Right lobe of liver (tissue), 6 donors: ENCODE measurements around the gene PLA2R1. TPM values are rescaled to one million over a fixed set of nuclear protein-coding genes. Genes with fewer than 3 reads are reported as not detected.

Experiments used
- ATAC-seq, 4 donors: fragments of 200-7000 bp; cut with Tn5 transposase; one replicate each; pipeline ENCODE4 v1.9.1; 2020; ENCODE audit warnings: mild to moderate bottlenecking in 4 of 4, moderate library complexity in 4 of 4
- DNase-seq, 3 donors: peaks; one replicate each; pipeline ENCODE4 v3.0.0-alpha.2; 2020
- H3K27ac ChIP-seq, 3 donors: fragments of 200-600 bp; one replicate each; pipeline ENCODE4 v1.8.0; 2022
- H3K27me3 ChIP-seq, 2 donors: fragments of 200-600 bp; one replicate each; pipeline ENCODE4 v1.8.0; 2022
- H3K36me3 ChIP-seq, 4 donors: fragments of 200-600 bp; sonication (generic) in 1 of 4; one replicate each; pipeline versions ENCODE4 v1.5.1 to v1.8.0; 2017 to 2022; ENCODE audit warnings: control low read depth in 1 of 4
- H3K4me1 ChIP-seq, 4 donors: fragments of 200-600 bp; sonication (generic) in 1 of 4; one replicate each; pipeline versions ENCODE4 v1.5.1 to v1.8.0; 2017 to 2022; ENCODE audit warnings: control low read depth in 1 of 4
- H3K4me3 ChIP-seq, 3 donors: fragments of 200-600 bp; one replicate each; pipeline ENCODE4 v1.8.0; 2022
- H3K9me3 ChIP-seq, 4 donors: fragments of 200-600 bp; sonication (generic) in 1 of 4; one replicate each; pipeline versions ENCODE4 v1.5.1 to v1.8.0; 2017 to 2022; ENCODE audit warnings: control low read depth in 1 of 4
- POLR2A ChIP-seq: fragments of 450-650 bp; IDR thresholded peaks from one replicate; pipeline ENCODE4 v1.6.1; 2017; ENCODE audit warnings: antibody characterized with exemption, mild to moderate bottlenecking
- WGBS: methylation state at CpG from one replicate; pipeline ENCODE4 v1.1.6; 2018; ENCODE audit warnings: low coverage, low lambda C conversion rate; ENCODE audit not compliant: insufficient coverage; ENCODE audit errors: missing lambda C conversion rate; 5-methylcytosine and 5-hydroxymethylcytosine counted together
- intact Hi-C, 2 donors: fragments of 100-400 bp; cut with DNase I; formaldehyde crosslinking; loops; one replicate each; pipeline versions ENCODE4 v1.11.2 to v1.14.1; 2022
- total RNA-seq, 6 experiments: library from RNA; depleted of rRNA in 2 of 6; stranded (reverse); fragments of >200 nt in 2 of 6; fragmentation: NEBNext Ultra II Directional in 3 of 6; extraction: Animal tissue kit (Norgen Biotek cat#: 25700) in 3 of 6; gene quantifications; one replicate each; pipeline versions ENCODE4 v1.1.0 to v1.2.4, GENCODE V29; 2016 to 2023
- TF ChIP-seq, protein P1 (sequence below), 4 donors: fragments of 200-600 bp in 3 of 4; fragments of 450-650 bp in 1 of 4; IDR thresholded peaks; one replicate each; pipeline versions ENCODE4 v1.5.1 to v1.8.0; 2016 to 2022; ENCODE audit warnings: antibody characterized with exemption in 4 of 4, mild to moderate bottlenecking in 2 of 4
- donor health status: DM: no; HTN: yes; CAD: no.
- donor health status: DM: no; HTN: no; CAD: no.
- donor health status: DM: no; HTN: no; CAD: no.
- donor health status: DM: no; HTN: yes; CAD: no.
- donor health status: DM: no; HTN: yes; CAD: no.

Gene PLA2R1
- total RNA-seq, 6 experiments from 2014 or later: 0.70 to 1.6 (median 0.97) TPM

DNA sequence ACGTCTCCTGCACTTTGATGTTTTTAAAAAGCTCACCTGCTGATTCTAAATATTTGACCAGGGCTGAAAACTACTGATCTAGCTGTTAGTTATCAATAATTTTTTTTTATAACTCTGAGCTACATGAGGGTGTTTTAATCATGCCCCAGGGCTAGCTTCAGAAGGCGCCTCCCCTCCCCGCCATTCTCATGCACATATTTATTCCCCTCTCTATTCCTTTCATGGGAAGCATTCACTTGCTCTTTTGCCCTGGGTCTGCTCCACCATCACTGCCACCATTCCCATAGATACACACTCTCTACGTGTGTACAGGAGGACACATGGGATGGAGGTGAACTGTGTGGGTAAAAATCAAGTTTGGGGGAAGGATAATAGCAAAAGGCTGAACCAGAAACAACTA is 101.0 kb downstream of the PLA2R1 start:
- ATAC-seq (no peak), DNase-seq (no peak)
- H3K9me3 ChIP-seq: no peaks in the 10 kb centered on the region
- no peaks in the 10 kb centered on the region for H3K27me3 ChIP-seq
- WGBS: 55% methylated on average over 4 of the region's 4 CpGs
- no peaks in the 10 kb centered on the region for H3K4me1 ChIP-seq
- H3K36me3 ChIP-seq: no peaks in the 10 kb centered on the region
- H3K27ac ChIP-seq: no peak overlapping the region
- no peak for TF ChIP-seq POLR2A
- TF ChIP-seq, protein P1, sequence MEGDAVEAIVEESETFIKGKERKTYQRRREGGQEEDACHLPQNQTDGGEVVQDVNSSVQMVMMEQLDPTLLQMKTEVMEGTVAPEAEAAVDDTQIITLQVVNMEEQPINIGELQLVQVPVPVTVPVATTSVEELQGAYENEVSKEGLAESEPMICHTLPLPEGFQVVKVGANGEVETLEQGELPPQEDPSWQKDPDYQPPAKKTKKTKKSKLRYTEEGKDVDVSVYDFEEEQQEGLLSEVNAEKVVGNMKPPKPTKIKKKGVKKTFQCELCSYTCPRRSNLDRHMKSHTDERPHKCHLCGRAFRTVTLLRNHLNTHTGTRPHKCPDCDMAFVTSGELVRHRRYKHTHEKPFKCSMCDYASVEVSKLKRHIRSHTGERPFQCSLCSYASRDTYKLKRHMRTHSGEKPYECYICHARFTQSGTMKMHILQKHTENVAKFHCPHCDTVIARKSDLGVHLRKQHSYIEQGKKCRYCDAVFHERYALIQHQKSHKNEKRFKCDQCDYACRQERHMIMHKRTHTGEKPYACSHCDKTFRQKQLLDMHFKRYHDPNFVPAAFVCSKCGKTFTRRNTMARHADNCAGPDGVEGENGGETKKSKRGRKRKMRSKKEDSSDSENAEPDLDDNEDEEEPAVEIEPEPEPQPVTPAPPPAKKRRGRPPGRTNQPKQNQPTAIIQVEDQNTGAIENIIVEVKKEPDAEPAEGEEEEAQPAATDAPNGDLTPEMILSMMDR (IDR thresholded peaks at IDR 0.05): no peak
- no peak overlapping the region for H3K4me3 ChIP-seq
- intact Hi-C loops: no loop called here

DNA sequence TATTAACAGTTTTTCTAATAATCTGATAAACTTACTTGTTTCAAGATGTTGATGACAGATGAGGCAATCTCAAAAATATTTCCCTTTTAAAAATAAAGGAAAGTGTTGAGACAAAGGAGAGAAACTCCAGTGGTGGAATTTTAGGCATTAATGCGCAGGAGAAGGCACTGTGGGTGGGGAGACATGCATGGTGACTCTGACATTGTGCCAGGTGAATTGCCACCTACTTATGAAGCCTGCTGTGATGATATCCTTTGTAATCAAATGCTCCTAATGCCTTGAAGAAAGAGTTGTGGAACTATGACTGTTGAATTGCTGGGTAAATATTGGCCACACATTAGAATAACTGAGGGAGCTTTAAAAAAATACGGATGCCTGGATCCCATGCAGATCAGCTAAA is 101.4 kb downstream of the PLA2R1 start:
- Histone ChIP-seq H3K36me3 (no peaks in the 10 kb centered on the region), H3K9me3 (no peaks in the 10 kb centered on the region), H3K27me3 (no peaks in the 10 kb centered on the region), H3K27ac (no peak overlapping the region), H3K4me1 (no peaks in the 10 kb centered on the region), H3K4me3 (no peak overlapping the region)
- intact Hi-C loops: no loop called here
- DNase-seq (no peak), ATAC-seq (no peak)
- 86% methylated on average over 2 of the region's 2 CpGs for WGBS
- TF ChIP-seq POLR2A: no peak
- TF ChIP-seq, protein P1 (IDR thresholded peaks at IDR 0.05): no peak

DNA sequence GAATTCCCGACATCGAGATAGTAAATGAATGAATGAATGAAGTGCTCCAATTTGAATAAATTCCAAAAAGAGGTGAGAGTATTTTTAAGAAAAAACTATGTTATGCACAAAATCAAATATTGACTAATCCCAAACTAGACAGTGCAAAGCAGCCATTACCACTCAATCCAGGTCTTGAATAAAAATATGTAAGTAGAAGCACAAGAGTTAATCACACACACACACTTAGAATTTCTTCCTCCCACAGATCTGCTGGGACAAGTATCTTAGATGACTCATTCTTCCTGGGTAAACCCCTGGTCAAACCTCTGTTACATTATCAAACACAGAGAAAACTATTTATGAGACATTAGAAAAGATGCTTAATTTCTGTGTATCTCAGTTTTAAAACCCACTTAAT is 102.0 kb downstream of the PLA2R1 start:
- Histone ChIP-seq H3K27me3 (no peaks in the 10 kb centered on the region), H3K27ac (no peak overlapping the region), H3K4me3 (no peak overlapping the region), H3K9me3 (no peaks in the 10 kb centered on the region), H3K4me1 (no peaks in the 10 kb centered on the region), H3K36me3 (no peaks in the 10 kb centered on the region)
- intact Hi-C loops: no loop called here
- WGBS: 63% methylated on average over 2 of the region's 2 CpGs
- no peak for TF ChIP-seq POLR2A
- TF ChIP-seq, protein P1 (IDR thresholded peaks at IDR 0.05): no peak
- peak in 1 of 4 donors; percentile 45 for ATAC-seq
- DNase-seq: no peak

DNA sequence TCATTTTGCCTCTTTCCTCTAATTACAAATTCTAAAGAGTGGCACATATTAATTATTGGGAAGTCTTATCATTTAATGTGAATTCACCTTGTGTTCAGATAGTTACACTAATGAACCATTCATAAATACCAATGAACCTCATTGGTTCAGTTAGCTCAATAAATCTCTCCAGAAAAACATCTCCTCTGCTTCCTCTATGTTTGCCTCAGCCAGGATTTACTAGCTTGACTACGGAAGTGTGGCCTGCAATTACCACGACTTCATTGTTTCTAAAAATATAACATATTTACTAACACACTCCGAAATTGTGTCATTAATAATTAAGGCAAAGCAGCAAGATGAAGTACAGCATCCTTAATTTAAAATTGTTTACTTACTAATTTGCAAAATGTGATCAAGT is 103.3 kb downstream of the PLA2R1 start:
- H3K27ac ChIP-seq: no peak overlapping the region
- no peaks in the 10 kb centered on the region for H3K9me3 ChIP-seq
- no peaks in the 10 kb centered on the region for H3K27me3 ChIP-seq
- no peaks in the 10 kb centered on the region for H3K4me1 ChIP-seq
- TF ChIP-seq POLR2A: no peak
- TF ChIP-seq, protein P1 (IDR thresholded peaks at IDR 0.05): no peak
- no peaks in the 10 kb centered on the region for H3K36me3 ChIP-seq
- intact Hi-C loops: no loop called here
- WGBS: 39% methylated on average over 3 of the region's 3 CpGs
- ATAC-seq: no peak
- no peak overlapping the region for H3K4me3 ChIP-seq
- no peak for DNase-seq
